ENCODE data around the gene P3H3. TPM values are rescaled to one million over a fixed set of nuclear protein-coding genes. Genes with fewer than 3 reads are reported as not detected.
A peak's percentile ranks its signal among the peaks of the same experiment; 100 is the strongest.
"Not testable (repeated sequence)": the region's sequence is repeated elsewhere in the genome, so short reads cannot be mapped to it uniquely, and the experiment has no call there.

P3H3 gene
- total and polyA plus RNA-seq, 2 donors (not counting 3 experiments of a cell fraction or from before 2014, with no cell fraction given), result 75.9 to 76.5 TPM

GRCh38 chr12:6873094-6874014 is 45.1 kb downstream of the P3H3 start, which contains the start of gene SPSB2:
SPSB2 (minus strand) TSS chr12:6873303; CDS start chr12:6872901, 402 bp downstream.
- DNase-seq (ENCODE audit: low read depth, low spot score) (peak; percentile 96), FAIRE-seq (peak; percentile 95)
- Histone ChIP-seq H3K4me1 (ENCODE audit: control insufficient read depth, extremely low read depth, insufficient read depth, low read length) (peaks cover 34% of the 10 kb centered on the region), H3K79me2 (ENCODE audit: control insufficient read depth, insufficient read depth, low read length) (peaks cover 30% of the 10 kb centered on the region), H3K27me3 (ENCODE audit: control insufficient read depth in 2 of 2, insufficient read depth in 2 of 2, low read length in 2 of 2) (no peaks in the 10 kb centered on the region), H3K36me3 (ENCODE audit: control insufficient read depth in 2 of 2, extremely low read depth in 1 of 2, insufficient read depth in 2 of 2, low read length in 2 of 2) (peaks cover 0 to 22% of the 10 kb centered on the region in 2 experiments), H3K27ac (ENCODE audit: insufficient read depth, low read depth, low read length) (peak within 1 kb of the TSS; percentile 60), H3K9me3 (replicated peaks; ENCODE audit: control insufficient read depth, insufficient read depth, low read length) (no peaks in the 10 kb centered on the region), H4K20me1 (replicated peaks; ENCODE audit: control insufficient read depth, extremely low read depth, insufficient read depth, low read length) (no peaks in the 10 kb centered on the region), H3K4me3 (replicated peaks in 1 of 3; ENCODE audit: insufficient read depth in 1 of 3, low read depth in 1 of 3, low read length in 3 of 3) (peak within 1 kb of the TSS; percentile 59 to 92 (median 84)), H3K4me2 (ENCODE audit: insufficient read depth, low read length) (peak within 1 kb of the TSS; percentile 98), H2AFZ (ENCODE audit: low read depth, low read length) (peak within 1 kb of the TSS; percentile 87), H3K9me1 (replicated peaks; ENCODE audit: control insufficient read depth, extremely low read depth, insufficient read depth, low read length) (no peaks in the 10 kb centered on the region), H3K9ac (replicated peaks; ENCODE audit: extremely low read depth, insufficient read depth, low read length) (peak within 1 kb of the TSS; percentile 92)
- ChIA-PET CTCF (interaction anchor here (0.8 to 4.3 kb wide), 32 partner anchors 9 to 238 kb away, joined by 3 to 74 read pairs (median 5); partner anchors contain the start of genes C12orf57, C1RL, CDCA3 and LRRC23), POLR2A (interaction anchor here (1.1 to 2.1 kb wide), 7 partner anchors 18 to 120 kb away, joined by 3 to 16 read pairs (median 5); partner anchors contain the start of genes C12orf57, CDCA3, MLF2 and PTMS)
- intact Hi-C loops (cut with micrococcal nuclease), result loop anchor here (1.0 to 5.0 kb wide), 3 partner anchors 18 to 234 kb away; partner anchors contain the start of genes C1R and C1RL
- TF ChIP-seq POLR2AphosphoS5 (IDR thresholded peaks at IDR 0.05; ENCODE audit: insufficient read depth, low read depth, low read length) (peak; percentile 93), POLR2A (IDR thresholded peaks at IDR 0.05; ENCODE audit: low read depth, low read length) (peak; percentile 91), GATA2 (IDR thresholded peaks at IDR 0.05; ENCODE audit: insufficient read depth, insufficient read length, low read depth, low read length) (no peak)
- dilution Hi-C loops (cut with MboI; ENCODE audit: extremely low pct_ligation_motif_present, low sequenced_read_pairs), result no loop called here
- no TSS peak for BruUV-seq (replicated peaks)

GRCh38 chr12:6874015-6874368 is 45.8 kb downstream of the P3H3 start:
- H4K20me1 ChIP-seq (replicated peaks; ENCODE audit: control insufficient read depth, extremely low read depth, insufficient read depth, low read length); BruUV-seq (replicated peaks); H3K27me3 ChIP-seq (ENCODE audit: control insufficient read depth in 2 of 2, insufficient read depth in 2 of 2, low read length in 2 of 2); dilution Hi-C loops (cut with MboI; ENCODE audit: extremely low pct_ligation_motif_present, low sequenced_read_pairs); H3K9me3 ChIP-seq (replicated peaks; ENCODE audit: control insufficient read depth, insufficient read depth, low read length); H3K9me1 ChIP-seq (replicated peaks; ENCODE audit: control insufficient read depth, extremely low read depth, insufficient read depth, low read length); DNase-seq (ENCODE audit: low read depth, low spot score); FAIRE-seq: not testable (repeated sequence)
- H3K4me1 ChIP-seq (ENCODE audit: control insufficient read depth, extremely low read depth, insufficient read depth, low read length), result peaks cover 27% of the 10 kb centered on the region
- peaks cover 24% of the 10 kb centered on the region for H3K79me2 ChIP-seq (ENCODE audit: control insufficient read depth, insufficient read depth, low read length)
- peak overlapping the region; percentile 59 to 87 (median 84) for H3K4me3 ChIP-seq (replicated peaks in 1 of 3; ENCODE audit: insufficient read depth in 1 of 3, low read depth in 1 of 3, low read length in 3 of 3)
- H3K9ac ChIP-seq (replicated peaks; ENCODE audit: extremely low read depth, insufficient read depth, low read length), result peak overlapping the region; percentile 85
- intact Hi-C loops (cut with micrococcal nuclease), result loop anchor here (5.0 kb wide), 2 partner anchors 218 to 233 kb away; partner anchors contain the start of genes C1R and C1RL
- ChIA-PET POLR2A (interaction anchor here (2.1 kb wide), 1 partner anchor 17 kb away, joined by 16 read pairs; no protein-coding TSS in a partner anchor), CTCF (interaction anchor here (0.9 to 4.3 kb wide), 6 partner anchors 9 to 237 kb away, joined by 3 to 74 read pairs (median 4); partner anchors contain the start of gene C1RL)
- peaks cover 0 to 22% of the 10 kb centered on the region in 2 experiments for H3K36me3 ChIP-seq (ENCODE audit: control insufficient read depth in 2 of 2, extremely low read depth in 1 of 2, insufficient read depth in 2 of 2, low read length in 2 of 2)
- peak overlapping the region; percentile 48 for H3K27ac ChIP-seq (ENCODE audit: insufficient read depth, low read depth, low read length)
- peak overlapping the region; percentile 98 for H3K4me2 ChIP-seq (ENCODE audit: insufficient read depth, low read length)
- H2AFZ ChIP-seq (ENCODE audit: low read depth, low read length), result peak overlapping the region; percentile 87

GRCh38 chr12:6879824-6880223 is 51.6 kb downstream of the P3H3 start:
- FAIRE-seq; H2AFZ ChIP-seq (ENCODE audit: low read depth, low read length); dilution Hi-C loops (cut with MboI; ENCODE audit: extremely low pct_ligation_motif_present, low sequenced_read_pairs); POLR2A ChIA-PET; H3K9me1 ChIP-seq (replicated peaks; ENCODE audit: control insufficient read depth, extremely low read depth, insufficient read depth, low read length); BruUV-seq (replicated peaks); H3K9ac ChIP-seq (replicated peaks; ENCODE audit: extremely low read depth, insufficient read depth, low read length); H3K4me2 ChIP-seq (ENCODE audit: insufficient read depth, low read length); H3K9me3 ChIP-seq (replicated peaks; ENCODE audit: control insufficient read depth, insufficient read depth, low read length); H3K4me1 ChIP-seq (ENCODE audit: control insufficient read depth, extremely low read depth, insufficient read depth, low read length); DNase-seq (ENCODE audit: low read depth, low spot score); H4K20me1 ChIP-seq (replicated peaks; ENCODE audit: control insufficient read depth, extremely low read depth, insufficient read depth, low read length); H3K4me3 ChIP-seq (replicated peaks in 1 of 3; ENCODE audit: insufficient read depth in 1 of 3, low read depth in 1 of 3, low read length in 3 of 3); intact Hi-C loops (cut with micrococcal nuclease); H3K27me3 ChIP-seq (ENCODE audit: control insufficient read depth in 2 of 2, insufficient read depth in 2 of 2, low read length in 2 of 2); H3K27ac ChIP-seq (ENCODE audit: insufficient read depth, low read depth, low read length); H3K79me2 ChIP-seq (ENCODE audit: control insufficient read depth, insufficient read depth, low read length): not testable (repeated sequence)
- peaks cover 3 to 13% of the 10 kb centered on the region in 2 experiments for H3K36me3 ChIP-seq (ENCODE audit: control insufficient read depth in 2 of 2, extremely low read depth in 1 of 2, insufficient read depth in 2 of 2, low read length in 2 of 2)
- CTCF ChIA-PET, result interaction anchor here (1.0 kb wide), 1 partner anchor 8 kb away, joined by 3 read pairs; no protein-coding TSS in a partner anchor

Data from endothelial cell of umbilical vein (primary cell).